ENCODE data around the gene EHBP1. TPM values are rescaled to one million over a fixed set of nuclear protein-coding genes. Genes with fewer than 3 reads are reported as not detected.

Gene EHBP1
- total RNA-seq, 1 donor from 2014 or later, result 63.4 TPM

GRCh38 chr2:62738981-62739936 lies 33.7 kb downstream of the EHBP1 start:
- H3K27me3 Mint-ChIP-seq (ENCODE audit: unreplicated experiment), result peaks cover 2% of the 10 kb centered on the region
- no peaks in the 10 kb centered on the region for H3K36me3 Mint-ChIP-seq (ENCODE audit: unreplicated experiment)
- no peak overlapping the region for H3K4me3 Mint-ChIP-seq (ENCODE audit: unreplicated experiment)
- no peaks in the 10 kb centered on the region for H3K9me3 Mint-ChIP-seq (ENCODE audit: unreplicated experiment)
- no peak for DNase-seq
- no peak overlapping the region for H3K27ac Mint-ChIP-seq (ENCODE audit: unreplicated experiment)
- H3K4me1 Mint-ChIP-seq (ENCODE audit: low read depth, unreplicated experiment), result peaks cover 5% of the 10 kb centered on the region
- TF ChIP-seq CTCF (IDR thresholded peaks at IDR 0.05; ENCODE audit: partially characterized antibody, unreplicated experiment), result no peak

GRCh38 chr2:62740221-62740620 lies 34.7 kb downstream of the EHBP1 start:
- no peak for TF ChIP-seq CTCF (IDR thresholded peaks at IDR 0.05; ENCODE audit: partially characterized antibody, unreplicated experiment)
- no peak overlapping the region for H3K4me3 Mint-ChIP-seq (ENCODE audit: unreplicated experiment)

GRCh38 chr2:62741127-62741526 lies 35.6 kb downstream of the EHBP1 start:
- peaks cover 5% of the 10 kb centered on the region for H3K4me1 Mint-ChIP-seq (ENCODE audit: low read depth, unreplicated experiment)
- H3K9me3 Mint-ChIP-seq (ENCODE audit: unreplicated experiment), result no peaks in the 10 kb centered on the region
- H3K27ac Mint-ChIP-seq (ENCODE audit: unreplicated experiment), result no peak overlapping the region
- H3K36me3 Mint-ChIP-seq (ENCODE audit: unreplicated experiment), result no peaks in the 10 kb centered on the region
- no peak for TF ChIP-seq CTCF (IDR thresholded peaks at IDR 0.05; ENCODE audit: partially characterized antibody, unreplicated experiment)
- DNase-seq, result no peak
- H3K27me3 Mint-ChIP-seq (ENCODE audit: unreplicated experiment), result peaks cover 5% of the 10 kb centered on the region
- no peak overlapping the region for H3K4me3 Mint-ChIP-seq (ENCODE audit: unreplicated experiment)

More at GRCh38 chr2:62740221-62740620, 34.7 kb downstream of the EHBP1 start:
- no peak overlapping the region for H3K27ac Mint-ChIP-seq (ENCODE audit: unreplicated experiment)
- H3K27me3 Mint-ChIP-seq (ENCODE audit: unreplicated experiment), result peaks cover 2% of the 10 kb centered on the region
- H3K36me3 Mint-ChIP-seq (ENCODE audit: unreplicated experiment), result no peaks in the 10 kb centered on the region
- H3K4me1 Mint-ChIP-seq (ENCODE audit: low read depth, unreplicated experiment), result peaks cover 5% of the 10 kb centered on the region
- no peak for DNase-seq
- no peaks in the 10 kb centered on the region for H3K9me3 Mint-ChIP-seq (ENCODE audit: unreplicated experiment)

GRCh38 chr2:62741954-62742722 lies 36.6 kb downstream of the EHBP1 start:
- no peak overlapping the region for H3K4me3 Mint-ChIP-seq (ENCODE audit: unreplicated experiment)
- H3K36me3 Mint-ChIP-seq (ENCODE audit: unreplicated experiment), result no peaks in the 10 kb centered on the region
- no peak for DNase-seq
- H3K4me1 Mint-ChIP-seq (ENCODE audit: low read depth, unreplicated experiment), result peaks cover 5% of the 10 kb centered on the region
- no peak overlapping the region for H3K27ac Mint-ChIP-seq (ENCODE audit: unreplicated experiment)
- no peaks in the 10 kb centered on the region for H3K9me3 Mint-ChIP-seq (ENCODE audit: unreplicated experiment)
- H3K27me3 Mint-ChIP-seq (ENCODE audit: unreplicated experiment), result peaks cover 5% of the 10 kb centered on the region
- no peak for TF ChIP-seq CTCF (IDR thresholded peaks at IDR 0.05; ENCODE audit: partially characterized antibody, unreplicated experiment)

Measured in glutamatergic neuron (in vitro differentiated cells).